ENCODE measurements around the gene TRA2B. TPM values are rescaled to one million over a fixed set of nuclear protein-coding genes. Genes with fewer than 3 reads are reported as not detected.

The TRA2B gene
- total RNA-seq, 1 donor from 2014 or later: 170 TPM

GRCh38 chr3:185950728-185951127 is 12.9 kb upstream of the TRA2B start:
- DNase-seq (ENCODE audit: low read depth): no peak

- DNase-seq (ENCODE audit: low read depth): no peak
Observed at GRCh38 chr3:185949515-185949914, 11.7 kb upstream of the TRA2B start.

- DNase-seq (ENCODE audit: low read depth): no peak
Observed at GRCh38 chr3:185948292-185948691, 10.5 kb upstream of the TRA2B start.

GRCh38 chr3:185943760-185944106 is 5.9 kb upstream of the TRA2B start:
- DNase-seq (ENCODE audit: low read depth): no peak

- DNase-seq (ENCODE audit: low read depth): peak; percentile 74
Observed at GRCh38 chr3:185942907-185943759, 5.3 kb upstream of the TRA2B start.

GRCh38 chr3:185942396-185942795 is 4.6 kb upstream of the TRA2B start:
- DNase-seq (ENCODE audit: low read depth): no peak

- DNase-seq (ENCODE audit: low read depth): no peak
Observed at GRCh38 chr3:185940951-185941350, 3.1 kb upstream of the TRA2B start.

GRCh38 chr3:185939721-185940120 is 1.9 kb upstream of the TRA2B start:
- no peak for DNase-seq (ENCODE audit: low read depth)

GRCh38 chr3:185936814-185937688 is 763 bp downstream of the TRA2B start:
- DNase-seq (ENCODE audit: low read depth): peak; percentile 56

- no peak for DNase-seq (ENCODE audit: low read depth)
Observed at GRCh38 chr3:185936273-185936629, 1.6 kb downstream of the TRA2B start.

- no peak for DNase-seq (ENCODE audit: low read depth)
Observed at GRCh38 chr3:185935465-185936272, 2.1 kb downstream of the TRA2B start.

- no peak for DNase-seq (ENCODE audit: low read depth)
Observed at GRCh38 chr3:185934767-185935464, 2.9 kb downstream of the TRA2B start.

GRCh38 chr3:185934174-185934557 is 3.6 kb downstream of the TRA2B start:
- no peak for DNase-seq (ENCODE audit: low read depth)

- peak; percentile 49 for DNase-seq (ENCODE audit: low read depth)
Observed at GRCh38 chr3:185933374-185934173, 4.2 kb downstream of the TRA2B start.

GRCh38 chr3:185931777-185932612 is 5.8 kb downstream of the TRA2B start:
- DNase-seq (ENCODE audit: low read depth): no peak

- no peak for DNase-seq (ENCODE audit: low read depth)
Observed at GRCh38 chr3:185930393-185931107, 7.3 kb downstream of the TRA2B start.

- DNase-seq (ENCODE audit: low read depth): peak; percentile 48
Observed at GRCh38 chr3:185929192-185930151, 8.3 kb downstream of the TRA2B start.

GRCh38 chr3:185928496-185928895 is 9.3 kb downstream of the TRA2B start:
- DNase-seq (ENCODE audit: low read depth): no peak
